Measurements from ENCODE around the gene ADORA3.

The ADORA3 gene

GRCh38 chr1:111474521-111474920, 28.9 kb downstream of the ADORA3 start:
- no peak for DNase-seq (ENCODE audit: low read depth)

GRCh38 chr1:111474106-111474505, 29.3 kb downstream of the ADORA3 start:
- no peak for DNase-seq (ENCODE audit: low read depth)

GRCh38 chr1:111471538-111471937, 31.9 kb downstream of the ADORA3 start:
- DNase-seq (ENCODE audit: low read depth): no peak

GRCh38 chr1:111471012-111471411, 32.4 kb downstream of the ADORA3 start:
- peak; percentile 33 for DNase-seq (ENCODE audit: low read depth)

- no peak for DNase-seq (ENCODE audit: low read depth)
Measured at GRCh38 chr1:111470596-111470995, 32.8 kb downstream of the ADORA3 start.

- DNase-seq (ENCODE audit: low read depth): no peak
Measured at GRCh38 chr1:111469539-111469938, 33.9 kb downstream of the ADORA3 start.

- DNase-seq (ENCODE audit: low read depth): no peak
Measured at GRCh38 chr1:111468717-111469100, 34.7 kb downstream of the ADORA3 start.

- no peak for DNase-seq (ENCODE audit: low read depth)
Measured at GRCh38 chr1:111467865-111468716, 35.3 kb downstream of the ADORA3 start.

GRCh38 chr1:111466480-111466879, 37.0 kb downstream of the ADORA3 start:
- DNase-seq (ENCODE audit: low read depth): no peak

GRCh38 chr1:111465754-111466153, 37.7 kb downstream of the ADORA3 start:
- no peak for DNase-seq (ENCODE audit: low read depth)

- DNase-seq (ENCODE audit: low read depth): no peak
Measured at GRCh38 chr1:111463029-111463683, 40.3 kb downstream of the ADORA3 start.

- no peak for DNase-seq (ENCODE audit: low read depth)
Measured at GRCh38 chr1:111462370-111463028, 40.9 kb downstream of the ADORA3 start.

GRCh38 chr1:111461765-111462164, 41.7 kb downstream of the ADORA3 start:
- DNase-seq (ENCODE audit: low read depth): no peak

GRCh38 chr1:111455642-111456031, 47.8 kb downstream of the ADORA3 start:
- no peak for DNase-seq (ENCODE audit: low read depth)

- no peak for DNase-seq (ENCODE audit: low read depth)
Measured at GRCh38 chr1:111454859-111455641, 48.4 kb downstream of the ADORA3 start.

- DNase-seq (ENCODE audit: low read depth): no peak
Measured at GRCh38 chr1:111453706-111454105, 49.7 kb downstream of the ADORA3 start.

GRCh38 chr1:111452581-111452980, 50.9 kb downstream of the ADORA3 start:
- no peak for DNase-seq (ENCODE audit: low read depth)

- no peak for DNase-seq (ENCODE audit: low read depth)
Measured at GRCh38 chr1:111450185-111450584, 53.2 kb downstream of the ADORA3 start.

GRCh38 chr1:111449703-111450017, 53.8 kb downstream of the ADORA3 start:
- no peak for DNase-seq (ENCODE audit: low read depth)
